ENCODE measurements around the gene SLC17A7.

The SLC17A7 gene

GRCh38 chr19:49403404-49404187 lies 37.7 kb downstream of the SLC17A7 start:
- DNase-seq = peak in 1 of 2 experiments; percentile 12

DNA sequence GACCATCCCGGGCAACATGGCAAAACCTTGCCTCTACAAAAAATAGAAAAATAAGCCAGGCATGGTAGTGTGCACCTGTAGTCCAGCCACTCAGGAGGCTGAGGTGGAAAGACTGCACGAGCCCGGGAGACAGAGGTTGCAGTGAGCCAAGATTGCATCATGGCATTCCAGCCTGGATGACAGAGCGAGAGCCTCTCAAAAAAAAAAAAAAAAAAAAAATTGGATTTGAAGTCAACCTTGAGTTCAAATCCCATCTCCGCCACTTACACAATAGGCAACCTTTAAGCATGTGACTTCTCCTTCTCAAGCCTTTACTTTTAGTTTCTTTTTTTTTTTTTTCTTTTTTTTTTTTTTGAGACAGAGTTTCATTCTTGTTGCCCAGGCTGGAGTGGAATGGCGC lies 41.3 kb downstream of the SLC17A7 start:
- DNase-seq = no peak

DNA sequence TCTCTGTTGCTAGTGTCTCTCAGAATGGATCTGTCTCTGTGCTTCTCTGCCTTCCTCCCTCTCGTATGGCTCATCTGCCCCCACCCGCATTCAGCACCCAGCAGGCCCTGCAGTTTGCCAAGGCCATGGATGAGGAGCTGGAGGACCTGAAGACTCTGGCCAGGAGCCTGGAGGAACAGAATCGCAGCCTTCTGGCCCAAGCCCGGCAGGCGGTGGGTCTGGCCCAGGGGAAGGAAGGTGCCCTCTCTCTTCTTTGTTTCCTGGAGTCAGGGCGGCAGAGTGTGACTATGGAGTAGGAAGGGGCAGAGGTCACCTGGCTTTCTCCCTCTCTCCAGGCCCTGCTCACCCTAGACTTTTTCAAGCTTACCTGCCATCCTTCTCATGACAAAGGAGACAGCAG lies 42.4 kb downstream of the SLC17A7 start:
- no peak for DNase-seq

DNA sequence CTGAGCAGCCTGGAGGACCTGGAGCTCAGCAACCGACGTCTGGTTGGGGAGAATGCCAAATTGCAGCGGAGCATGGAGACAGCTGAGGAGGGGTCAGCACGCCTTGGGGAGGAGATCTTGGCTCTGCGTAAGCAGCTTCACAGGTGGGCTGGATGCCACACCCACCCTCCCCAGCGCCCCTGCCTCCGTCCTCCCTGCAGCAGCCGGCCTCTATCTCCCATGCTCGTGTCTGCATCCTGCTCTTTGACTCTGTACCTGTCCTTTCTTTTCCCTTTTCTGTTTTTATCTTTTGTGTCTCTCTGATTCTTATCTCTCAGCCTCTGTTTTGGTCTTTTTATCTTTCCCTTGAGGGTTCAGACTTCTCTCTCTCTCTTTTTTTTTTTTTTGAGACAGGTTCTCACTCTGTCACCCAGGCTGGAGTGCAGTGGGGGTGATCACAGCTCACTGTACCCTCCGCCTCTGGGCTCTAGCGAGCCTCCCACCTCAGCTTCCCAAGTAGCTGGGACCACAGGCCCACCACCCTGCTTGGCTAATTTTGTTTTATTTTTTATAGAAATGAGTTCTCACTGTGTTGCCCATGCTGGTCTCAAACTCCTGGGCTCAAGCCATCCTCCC lies 43.2 kb downstream of the SLC17A7 start:
- DNase-seq = no peak

GRCh38 chr19:49396738-49397505 lies 44.4 kb downstream of the SLC17A7 start:
- no peak for DNase-seq

- DNase-seq = no peak
Observed at GRCh38 chr19:49395581-49396407, 45.5 kb downstream of the SLC17A7 start.

DNA sequence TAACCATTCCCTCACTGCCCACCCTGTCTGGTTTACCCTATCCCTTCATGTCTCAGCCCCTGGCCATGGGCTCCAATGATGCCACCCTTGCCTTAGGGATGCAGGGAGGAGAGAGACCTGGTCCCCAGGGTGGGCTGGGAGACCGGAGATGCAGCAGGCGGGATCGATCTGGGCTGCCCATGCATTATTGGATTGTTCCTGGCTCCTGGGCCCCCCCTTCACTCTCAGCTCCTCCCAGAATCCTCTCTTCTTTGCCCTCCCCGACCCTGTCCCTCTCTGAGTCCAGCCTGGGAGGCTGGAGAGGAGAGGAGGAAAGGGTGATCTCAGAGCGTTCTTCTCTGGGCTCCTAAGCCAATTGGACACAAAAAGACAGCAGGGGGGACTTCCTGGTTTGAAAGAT lies 47.4 kb downstream of the SLC17A7 start:
- DNase-seq = no peak

- peak; percentile 59 to 87 for DNase-seq
Observed at GRCh38 chr19:49391581-49392399, 49.5 kb downstream of the SLC17A7 start.

GRCh38 chr19:49390929-49391359 lies 50.4 kb downstream of the SLC17A7 start:
- no peak for DNase-seq

DNA sequence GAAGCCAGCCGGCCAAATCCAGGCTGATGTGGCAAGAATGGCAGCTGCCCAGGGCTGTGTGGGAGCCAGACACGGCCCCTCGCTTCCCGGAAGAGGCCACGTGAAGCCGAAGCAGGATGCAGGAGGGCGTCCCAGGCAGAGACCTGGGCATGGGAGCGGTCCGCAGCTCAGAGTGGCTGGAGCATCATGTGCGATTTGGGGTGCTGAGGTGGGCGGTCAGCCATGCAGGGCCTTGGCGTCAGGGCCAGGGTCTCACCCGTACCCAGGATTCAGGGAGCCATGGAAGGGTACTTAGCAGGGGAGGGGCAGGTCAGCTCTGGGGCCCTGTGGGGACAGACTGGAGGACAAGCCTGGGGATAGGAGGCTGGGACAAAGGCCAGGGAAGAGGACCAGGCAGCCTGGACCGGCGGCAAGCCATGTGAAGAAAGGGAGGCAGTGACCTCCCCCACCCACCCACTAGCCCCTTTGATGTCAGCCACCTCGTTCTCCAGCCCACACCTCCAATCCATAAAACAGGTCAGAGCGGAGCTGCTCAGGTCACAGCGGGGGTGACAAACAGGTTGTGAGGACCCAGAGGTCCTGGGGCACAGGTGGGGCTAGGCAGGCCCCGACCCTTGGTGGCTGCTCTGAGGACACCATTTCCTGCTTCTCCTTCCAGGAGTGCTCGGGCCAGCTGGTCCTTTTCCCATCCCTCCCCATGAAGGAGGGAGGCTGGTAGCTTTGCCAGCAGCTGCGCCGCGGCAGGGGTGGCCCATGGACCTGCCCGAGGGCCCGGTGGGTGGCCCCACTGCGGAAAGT lies 51.0 kb downstream of the SLC17A7 start:
- DNase-seq = no peak

DNA sequence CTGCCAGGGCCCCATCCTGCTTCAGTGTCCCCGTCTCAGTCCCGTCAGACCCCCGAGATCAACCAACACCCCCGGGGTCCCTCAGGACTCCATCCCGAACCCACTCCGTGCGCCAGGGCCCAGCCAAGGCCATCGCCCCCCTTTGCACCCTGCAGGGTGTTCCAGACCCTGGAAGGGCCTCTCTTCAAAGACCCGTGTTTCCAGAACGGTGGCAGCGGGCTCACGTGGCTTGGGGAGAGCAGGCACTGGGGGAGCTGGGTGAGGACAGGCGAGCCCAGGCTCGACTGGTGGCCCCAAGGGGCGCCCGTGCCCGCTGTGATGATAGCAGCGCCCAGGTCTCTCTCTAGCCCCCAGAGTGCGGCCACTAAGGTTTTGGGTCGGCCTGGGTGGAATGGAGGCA lies 51.9 kb downstream of the SLC17A7 start:
- DNase-seq = no peak

- DNase-seq = peak; percentile 73 to 88
Observed at GRCh38 chr19:49387936-49388372, 53.4 kb downstream of the SLC17A7 start, which contains the start of gene KASH5. Gene KASH5 (plus strand): TSS chr19:49388249. CDS start chr19:49390884, 2,635 bp downstream.

DNA sequence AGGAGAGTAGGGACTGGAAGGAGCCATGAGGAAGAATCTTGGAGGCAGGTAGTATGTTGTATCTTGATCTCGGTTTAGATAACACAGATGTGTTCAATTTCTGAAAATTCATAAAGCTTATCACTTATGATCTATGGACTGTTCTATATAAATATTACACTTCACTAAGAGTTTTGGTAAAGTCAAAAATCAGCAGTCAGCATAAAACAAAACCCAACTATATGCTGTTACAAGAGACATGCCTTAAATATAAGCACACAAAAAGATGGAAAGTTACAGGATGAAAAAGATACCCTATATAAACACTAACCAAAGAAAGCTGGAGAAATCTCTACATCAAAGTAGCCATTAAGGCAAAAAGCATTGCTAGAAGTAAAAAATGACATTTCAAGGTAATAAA lies 57.7 kb downstream of the SLC17A7 start:
- DNase-seq = no peak

GRCh38 chr19:49382639-49383038 lies 58.7 kb downstream of the SLC17A7 start:
- no peak for DNase-seq

DNA sequence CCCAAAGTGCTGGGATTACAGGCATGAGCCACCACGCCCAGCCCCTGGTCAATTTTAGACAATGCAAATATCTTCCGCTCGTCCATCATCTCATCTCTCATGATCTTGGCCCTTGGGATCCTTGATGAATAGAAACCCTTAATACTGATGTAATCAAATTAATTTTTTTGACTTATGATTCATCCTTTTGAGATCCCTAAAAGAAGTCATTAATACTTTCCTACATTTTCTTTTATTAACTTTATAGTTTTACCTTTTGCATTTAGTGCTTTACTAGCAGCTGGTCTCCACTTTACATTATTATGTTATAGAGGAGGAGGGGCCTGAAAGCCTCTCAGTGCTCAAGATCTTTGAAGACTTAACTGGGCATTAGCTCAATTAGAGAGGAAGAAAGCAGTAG lies 60.9 kb downstream of the SLC17A7 start:
- DNase-seq = no peak
